Measurements from ENCODE around the gene SORCS2. TPM values are rescaled to one million over a fixed set of nuclear protein-coding genes. Genes with fewer than 3 reads are reported as not detected.

Gene SORCS2
- total RNA-seq, 1 donor from 2014 or later = 13.8 TPM

GRCh38 chr4:7429069-7429416 is 236.7 kb downstream of the SORCS2 start:
- Histone ChIP-seq H3K4me3 (ENCODE audit: insufficient read depth, low read depth, low read length) (no peak overlapping the region), H3K9ac (ENCODE audit: low read length) (no peak overlapping the region), H4K20me1 (ENCODE audit: insufficient read depth, low read length) (peaks cover 39% of the 10 kb centered on the region), H3K36me3 (ENCODE audit: insufficient read depth, low read length) (no peaks in the 10 kb centered on the region), H3K4me2 (ENCODE audit: low read length) (no peak overlapping the region), H3K27ac (ENCODE audit: low read depth, low read length) (no peak overlapping the region), H2AFZ (ENCODE audit: low read depth, low read length) (no peak overlapping the region), H3K4me1 (ENCODE audit: insufficient read depth, low read length) (no peaks in the 10 kb centered on the region), H3K79me2 (ENCODE audit: insufficient read depth, low read length) (no peaks in the 10 kb centered on the region), H3K27me3 (ENCODE audit: insufficient read depth, low read length) (peaks cover 3% of the 10 kb centered on the region), H3K9me3 (ENCODE audit: insufficient read depth, low read depth, low read length) (no peaks in the 10 kb centered on the region)
- H3K4me3 Mint-ChIP-seq (ENCODE audit: unreplicated experiment) = no peak overlapping the region
- H3K9me3 Mint-ChIP-seq (ENCODE audit: unreplicated experiment) = no peaks in the 10 kb centered on the region
- TF ChIP-seq CTCF (IDR thresholded peaks at IDR 0.05; ENCODE audit: insufficient read depth, low read depth, low read length) = no peak
- no peak for TF ChIP-seq EZH2 (IDR thresholded peaks at IDR 0.05; ENCODE audit: insufficient read depth, low read length)
- no peaks in the 10 kb centered on the region for H3K36me3 Mint-ChIP-seq (ENCODE audit: low read depth, unreplicated experiment)
- no peak overlapping the region for H3K27ac Mint-ChIP-seq (ENCODE audit: unreplicated experiment)
- peaks cover 37% of the 10 kb centered on the region for H3K27me3 Mint-ChIP-seq (ENCODE audit: low read depth, unreplicated experiment)
- no peak for FAIRE-seq
- DNase-seq (ENCODE audit: low read depth) = no peak
- H3K4me1 Mint-ChIP-seq (ENCODE audit: low read depth, unreplicated experiment) = peaks cover 11% of the 10 kb centered on the region

DNA sequence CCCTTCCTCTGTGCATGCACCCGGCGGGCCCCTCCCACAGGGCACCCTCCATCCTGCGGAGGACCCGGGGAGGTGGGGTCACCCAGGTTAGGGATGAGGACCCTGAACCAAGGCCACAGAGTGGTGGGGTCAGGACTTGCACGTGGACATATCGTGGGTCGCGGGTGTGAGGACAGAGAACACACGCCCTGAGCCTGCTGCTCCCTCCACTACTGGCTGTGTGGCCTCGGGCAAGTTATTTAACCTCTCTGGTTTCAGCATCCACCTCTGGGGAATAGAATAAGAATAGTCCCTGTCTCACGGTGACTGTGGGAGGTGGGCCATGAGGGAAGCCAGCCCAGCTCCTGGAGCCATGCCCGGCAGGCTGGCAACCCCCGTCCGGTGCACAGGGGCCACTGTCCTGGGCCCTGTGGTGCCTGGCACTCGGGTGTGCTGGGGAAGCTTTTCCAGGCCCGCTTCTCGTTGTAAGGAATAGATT is 237.3 kb downstream of the SORCS2 start:
- Histone ChIP-seq H3K27me3 (ENCODE audit: insufficient read depth, low read length) (peaks cover 3% of the 10 kb centered on the region), H3K36me3 (ENCODE audit: insufficient read depth, low read length) (no peaks in the 10 kb centered on the region), H3K79me2 (ENCODE audit: insufficient read depth, low read length) (no peaks in the 10 kb centered on the region), H3K4me1 (ENCODE audit: insufficient read depth, low read length) (no peaks in the 10 kb centered on the region), H3K9ac (ENCODE audit: low read length) (no peak overlapping the region), H3K9me3 (ENCODE audit: insufficient read depth, low read depth, low read length) (no peaks in the 10 kb centered on the region), H2AFZ (ENCODE audit: low read depth, low read length) (no peak overlapping the region), H3K4me3 (ENCODE audit: insufficient read depth, low read depth, low read length) (no peak overlapping the region), H3K4me2 (ENCODE audit: low read length) (no peak overlapping the region), H3K27ac (ENCODE audit: low read depth, low read length) (no peak overlapping the region), H4K20me1 (ENCODE audit: insufficient read depth, low read length) (peaks cover 41% of the 10 kb centered on the region)
- no peaks in the 10 kb centered on the region for H3K36me3 Mint-ChIP-seq (ENCODE audit: low read depth, unreplicated experiment)
- H3K4me1 Mint-ChIP-seq (ENCODE audit: low read depth, unreplicated experiment) = peaks cover 11% of the 10 kb centered on the region
- no peaks in the 10 kb centered on the region for H3K9me3 Mint-ChIP-seq (ENCODE audit: unreplicated experiment)
- no peak for FAIRE-seq
- H3K4me3 Mint-ChIP-seq (ENCODE audit: unreplicated experiment) = no peak overlapping the region
- H3K27ac Mint-ChIP-seq (ENCODE audit: unreplicated experiment) = no peak overlapping the region
- no peak for TF ChIP-seq CTCF (IDR thresholded peaks at IDR 0.05; ENCODE audit: insufficient read depth, low read depth, low read length)
- TF ChIP-seq EZH2 (IDR thresholded peaks at IDR 0.05; ENCODE audit: insufficient read depth, low read length) = no peak
- DNase-seq (ENCODE audit: low read depth) = no peak
- peaks cover 37% of the 10 kb centered on the region for H3K27me3 Mint-ChIP-seq (ENCODE audit: low read depth, unreplicated experiment)

- H3K36me3 Mint-ChIP-seq (ENCODE audit: low read depth, unreplicated experiment) = no peaks in the 10 kb centered on the region
- H3K4me1 Mint-ChIP-seq (ENCODE audit: low read depth, unreplicated experiment) = peaks cover 17% of the 10 kb centered on the region
- Histone ChIP-seq H3K27ac (ENCODE audit: low read depth, low read length) (no peak overlapping the region), H3K27me3 (ENCODE audit: insufficient read depth, low read length) (peaks cover 3% of the 10 kb centered on the region), H3K36me3 (ENCODE audit: insufficient read depth, low read length) (no peaks in the 10 kb centered on the region), H3K9ac (ENCODE audit: low read length) (no peak overlapping the region), H4K20me1 (ENCODE audit: insufficient read depth, low read length) (peaks cover 47% of the 10 kb centered on the region), H2AFZ (ENCODE audit: low read depth, low read length) (no peak overlapping the region), H3K79me2 (ENCODE audit: insufficient read depth, low read length) (no peaks in the 10 kb centered on the region), H3K4me3 (ENCODE audit: insufficient read depth, low read depth, low read length) (no peak overlapping the region), H3K4me1 (ENCODE audit: insufficient read depth, low read length) (no peaks in the 10 kb centered on the region), H3K4me2 (ENCODE audit: low read length) (no peak overlapping the region), H3K9me3 (ENCODE audit: insufficient read depth, low read depth, low read length) (no peaks in the 10 kb centered on the region)
- TF ChIP-seq CTCF (IDR thresholded peaks at IDR 0.05; ENCODE audit: insufficient read depth, low read depth, low read length) (no peak), EZH2 (IDR thresholded peaks at IDR 0.05; ENCODE audit: insufficient read depth, low read length) (no peak)
- no peak overlapping the region for H3K4me3 Mint-ChIP-seq (ENCODE audit: unreplicated experiment)
- H3K9me3 Mint-ChIP-seq (ENCODE audit: unreplicated experiment) = no peaks in the 10 kb centered on the region
- FAIRE-seq = no peak
- peaks cover 30% of the 10 kb centered on the region for H3K27me3 Mint-ChIP-seq (ENCODE audit: low read depth, unreplicated experiment)
- no peak overlapping the region for H3K27ac Mint-ChIP-seq (ENCODE audit: unreplicated experiment)
- no peak for DNase-seq (ENCODE audit: low read depth)
These were observed 238.1 kb downstream of the SORCS2 start for GRCh38 chr4:7430368-7430964.

All from astrocyte (in vitro differentiated cells and primary cell).